22Rv1 (cell line): Measurements from ENCODE around the gene HOXD11.

Experiments
- H3K27ac ChIP-seq: fragments of 450-650 bp; 2 replicates; pipeline ENCODE4 v1.5.1; 2017
- ZFX ChIP-seq: fragments of 450-650 bp; IDR thresholded peaks from 2 replicates; pipeline ENCODE4 v1.6.1; 2017; ENCODE audit warnings: antibody characterized with exemption, borderline replicate concordance
- TF ChIP-seq, protein P1 (sequence below): fragments of 450-650 bp; IDR thresholded peaks from 2 replicates; pipeline ENCODE4 v1.5.1; 2017; ENCODE audit warnings: mild to moderate bottlenecking

HOXD11 gene

GRCh38 chr2:176149481-176149938 is 42.4 kb downstream of the HOXD11 start:
- no peak overlapping the region for H3K27ac ChIP-seq
- no peak for TF ChIP-seq ZFX
- TF ChIP-seq, protein P1, sequence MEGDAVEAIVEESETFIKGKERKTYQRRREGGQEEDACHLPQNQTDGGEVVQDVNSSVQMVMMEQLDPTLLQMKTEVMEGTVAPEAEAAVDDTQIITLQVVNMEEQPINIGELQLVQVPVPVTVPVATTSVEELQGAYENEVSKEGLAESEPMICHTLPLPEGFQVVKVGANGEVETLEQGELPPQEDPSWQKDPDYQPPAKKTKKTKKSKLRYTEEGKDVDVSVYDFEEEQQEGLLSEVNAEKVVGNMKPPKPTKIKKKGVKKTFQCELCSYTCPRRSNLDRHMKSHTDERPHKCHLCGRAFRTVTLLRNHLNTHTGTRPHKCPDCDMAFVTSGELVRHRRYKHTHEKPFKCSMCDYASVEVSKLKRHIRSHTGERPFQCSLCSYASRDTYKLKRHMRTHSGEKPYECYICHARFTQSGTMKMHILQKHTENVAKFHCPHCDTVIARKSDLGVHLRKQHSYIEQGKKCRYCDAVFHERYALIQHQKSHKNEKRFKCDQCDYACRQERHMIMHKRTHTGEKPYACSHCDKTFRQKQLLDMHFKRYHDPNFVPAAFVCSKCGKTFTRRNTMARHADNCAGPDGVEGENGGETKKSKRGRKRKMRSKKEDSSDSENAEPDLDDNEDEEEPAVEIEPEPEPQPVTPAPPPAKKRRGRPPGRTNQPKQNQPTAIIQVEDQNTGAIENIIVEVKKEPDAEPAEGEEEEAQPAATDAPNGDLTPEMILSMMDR, result no peak

GRCh38 chr2:176149939-176150583 is 43.0 kb downstream of the HOXD11 start:
- TF ChIP-seq ZFX, result no peak
- TF ChIP-seq, protein P1, result no peak
- H3K27ac ChIP-seq, result no peak overlapping the region

DNA sequence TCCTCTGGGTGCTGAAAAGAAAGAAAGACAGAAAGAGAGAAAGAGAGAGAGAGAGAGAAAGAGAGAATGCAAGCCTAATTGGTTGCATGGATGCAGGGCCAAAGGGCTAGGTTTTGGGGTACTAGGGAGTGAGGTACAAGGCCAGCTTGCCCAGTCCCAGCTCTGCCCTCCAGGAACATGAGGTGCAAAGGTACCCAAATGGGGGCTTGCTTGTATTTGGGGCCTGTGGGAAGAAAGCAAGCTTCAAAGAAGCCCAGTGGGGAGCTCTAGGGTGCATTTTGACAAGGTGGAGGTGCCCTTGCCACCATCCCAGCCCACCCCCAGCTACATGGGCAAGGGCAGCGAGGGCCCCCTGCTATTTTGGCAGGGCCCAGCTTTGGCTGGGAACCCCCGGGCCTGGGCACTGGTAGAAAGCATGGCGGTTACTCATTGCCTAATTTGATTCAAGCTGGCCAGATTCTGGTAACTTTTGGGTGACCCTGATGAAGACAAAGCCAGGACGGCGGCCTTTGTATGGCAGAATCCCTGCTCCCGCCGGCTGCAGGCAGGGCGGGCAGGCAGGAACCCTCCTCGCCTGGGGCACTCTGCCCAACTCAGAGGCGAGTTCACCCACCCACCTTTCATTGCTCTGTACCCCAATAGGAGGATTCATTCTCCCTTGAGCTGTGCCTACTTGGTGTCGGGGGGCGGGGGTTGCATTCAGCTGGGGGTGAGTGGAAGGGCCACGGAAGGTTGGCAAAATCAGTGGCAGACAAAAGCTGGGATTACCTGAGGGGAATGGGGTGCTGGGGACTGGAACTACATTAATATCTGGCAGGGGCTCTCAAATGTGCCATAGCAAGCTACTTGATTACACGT is 43.7 kb downstream of the HOXD11 start:
- no peak overlapping the region for H3K27ac ChIP-seq
- TF ChIP-seq, protein P1, result no peak

DNA sequence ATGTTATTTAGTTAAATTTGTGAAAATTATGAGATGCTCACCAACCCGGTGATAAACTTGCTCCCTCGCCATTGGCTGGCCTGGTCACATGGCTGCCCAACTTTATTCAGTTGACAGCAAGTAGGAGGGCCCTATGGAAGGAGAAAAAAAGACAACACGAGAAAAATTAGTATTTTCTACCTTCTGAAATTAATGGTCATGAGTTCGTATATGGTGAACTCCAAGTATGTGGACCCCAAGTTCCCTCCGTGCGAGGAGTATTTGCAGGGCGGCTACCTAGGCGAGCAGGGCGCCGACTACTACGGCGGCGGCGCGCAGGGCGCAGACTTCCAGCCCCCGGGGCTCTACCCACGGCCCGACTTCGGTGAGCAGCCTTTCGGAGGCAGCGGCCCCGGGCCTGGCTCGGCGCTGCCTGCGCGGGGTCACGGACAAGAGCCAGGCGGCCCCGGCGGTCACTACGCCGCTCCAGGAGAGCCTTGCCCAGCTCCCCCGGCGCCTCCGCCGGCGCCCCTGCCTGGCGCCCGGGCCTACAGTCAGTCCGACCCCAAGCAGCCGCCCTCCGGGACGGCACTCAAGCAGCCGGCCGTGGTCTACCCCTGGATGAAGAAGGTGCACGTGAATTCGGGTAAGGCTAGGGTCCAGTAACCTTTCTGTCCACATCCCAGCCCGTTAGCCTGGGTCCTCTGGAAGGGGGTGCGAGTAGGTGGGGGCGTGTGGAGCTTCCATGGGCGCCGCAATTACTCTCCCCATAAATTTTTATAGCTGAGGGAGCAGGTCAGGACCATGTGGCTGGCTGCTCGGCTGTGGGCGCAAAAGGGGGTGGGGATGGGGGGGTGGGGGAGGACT is 44.6 kb downstream of the HOXD11 start, which contains the start of gene HOXD4:
TSS of gene HOXD4 (plus strand) at position 109 of the 846 bp plus-strand sequence. CDS start at position 193, 84 bp downstream.
- no peak for TF ChIP-seq ZFX
- TF ChIP-seq, protein P1, result no peak
- no peak within 1 kb of the TSS for H3K27ac ChIP-seq

DNA sequence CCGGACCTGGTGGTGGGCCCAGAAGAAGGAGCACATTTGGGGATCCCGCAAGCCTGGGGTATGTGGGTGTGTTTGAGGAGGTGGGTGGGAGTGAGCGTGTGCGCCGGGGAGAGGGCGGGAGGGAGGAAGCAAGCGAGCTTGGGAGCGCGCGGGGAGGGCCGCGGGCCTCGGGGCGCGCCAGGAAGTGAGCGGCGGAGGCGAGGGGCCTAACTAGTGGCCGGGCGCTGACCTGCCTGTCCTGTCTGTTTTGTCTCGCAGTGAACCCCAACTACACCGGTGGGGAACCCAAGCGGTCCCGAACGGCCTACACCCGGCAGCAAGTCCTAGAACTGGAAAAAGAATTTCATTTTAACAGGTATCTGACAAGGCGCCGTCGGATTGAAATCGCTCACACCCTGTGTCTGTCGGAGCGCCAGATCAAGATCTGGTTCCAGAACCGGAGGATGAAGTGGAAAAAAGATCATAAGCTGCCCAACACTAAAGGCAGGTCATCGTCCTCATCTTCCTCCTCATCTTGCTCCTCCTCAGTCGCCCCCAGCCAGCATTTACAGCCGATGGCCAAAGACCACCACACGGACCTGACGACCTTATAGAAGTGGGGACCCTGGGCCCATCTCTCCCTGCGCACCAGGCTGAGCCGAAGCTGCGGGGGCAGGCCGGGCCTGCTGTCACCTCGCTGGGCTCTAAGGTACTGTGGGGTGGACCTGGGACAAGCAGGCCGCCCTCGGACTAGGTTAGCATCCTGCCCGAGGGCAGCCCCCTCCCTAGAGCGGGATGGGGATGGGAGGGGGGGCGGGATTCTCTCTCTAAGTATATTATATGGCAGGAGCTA is 45.5 kb downstream of the HOXD11 start:
- no peak for TF ChIP-seq ZFX
- TF ChIP-seq, protein P1, result no peak
- no peak overlapping the region for H3K27ac ChIP-seq

GRCh38 chr2:176154576-176155252 is 47.6 kb downstream of the HOXD11 start:
- TF ChIP-seq, protein P1, result no peak
- TF ChIP-seq ZFX, result no peak
- H3K27ac ChIP-seq, result no peak overlapping the region
